Frontal cortex (tissue), 4 donors: ENCODE data around the gene GALNT11. TPM values are rescaled to one million over a fixed set of nuclear protein-coding genes. Genes with fewer than 3 reads are reported as not detected.
A peak's percentile ranks its signal among the peaks of the same experiment; 100 is the strongest.
"Not testable (repeated sequence)": the region's sequence is repeated elsewhere in the genome, so short reads cannot be mapped to it uniquely, and the experiment has no call there.

Experiments
- DNase-seq, 2 donors: peaks; one replicate each; pipeline ENCODE4 v3.0.0; 2012; ENCODE audit warnings: low spot score in 2 of 2
- FAIRE-seq: peaks from 2 replicates; lab custom pipeline; 2012; peaks lifted over from hg19 to GRCh38; lab: Jason Lieb, UNC
- total RNA-seq: library from RNA; depleted of rRNA; stranded (reverse); fragments of >200 nt; gene quantifications from one replicate; pipeline ENCODE4 v1.2.3, GENCODE V29; 2014
- donor health status: control.
- donor health status: control.
- donor health status: control.

GALNT11 gene
- total RNA-seq, result 61.6 TPM

DNA sequence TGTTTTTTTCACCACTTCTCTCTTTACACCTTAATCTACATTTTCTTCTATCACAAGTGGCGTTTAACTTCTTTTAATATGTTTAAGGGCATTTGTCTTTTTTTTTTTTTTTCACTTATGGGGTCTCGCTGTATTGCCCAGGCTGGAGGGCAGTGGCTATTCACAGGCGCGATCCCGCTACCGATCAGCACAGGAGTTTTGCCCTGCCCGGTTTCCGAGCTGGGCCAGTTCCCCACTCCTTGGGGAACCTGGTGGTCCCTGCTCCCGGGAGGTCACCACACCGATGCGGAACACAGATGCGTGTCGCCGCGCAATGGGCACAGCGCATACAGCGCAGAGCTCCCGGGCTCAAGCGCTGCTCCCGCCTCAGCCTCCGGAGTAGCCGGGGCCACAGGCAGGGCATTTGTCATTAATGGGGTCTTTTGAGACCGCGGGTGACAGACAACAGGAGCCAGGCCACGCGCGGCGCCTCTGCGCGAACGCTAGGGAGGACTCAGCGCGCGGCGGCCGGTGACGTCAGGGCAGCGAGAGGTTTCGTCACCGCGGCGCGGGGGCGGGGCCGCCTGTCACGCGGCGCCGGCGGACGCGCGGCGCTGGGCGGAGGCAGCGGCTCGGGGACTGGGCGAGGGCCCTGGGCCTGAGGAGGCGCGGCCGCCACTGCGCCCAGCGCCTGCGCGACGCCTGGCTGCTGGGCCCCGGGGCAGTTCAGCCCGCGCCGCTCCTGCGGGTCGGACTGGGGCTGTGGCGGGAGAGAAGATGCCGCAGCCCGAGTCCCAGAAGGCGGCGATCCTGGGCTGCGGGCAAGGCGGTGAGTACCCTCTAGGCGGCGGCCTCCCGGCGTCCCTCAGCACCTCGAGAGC is at the start of gene GALNT11:
Gene GALNT11 (plus strand): TSS at position 598 of the 860 bp plus-strand sequence. CDS start 68,554 bp downstream, outside the sequence.
- no peak for FAIRE-seq
- peak; percentile 91 to 96 for DNase-seq

DNA sequence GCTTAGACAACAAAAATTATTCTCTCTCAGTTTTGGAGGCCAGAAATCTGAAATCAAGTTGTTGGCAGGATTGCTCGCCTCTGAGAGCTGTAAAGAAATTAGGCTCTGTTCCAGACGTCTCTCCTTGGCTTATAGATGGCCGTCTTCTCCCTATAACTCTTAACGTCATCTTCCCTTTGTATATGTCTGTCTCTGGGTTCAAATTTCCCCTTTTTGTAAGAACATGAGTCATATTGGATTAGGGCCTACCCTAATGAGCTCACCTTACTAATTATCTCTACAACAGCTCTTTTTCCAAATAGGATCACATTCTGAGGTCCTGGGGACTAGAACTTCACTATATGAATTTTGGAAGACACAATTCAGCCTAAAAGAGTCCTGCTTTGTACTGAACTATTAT is 46.9 kb upstream of the GALNT11 start:
- DNase-seq (no peak), FAIRE-seq (no peak)

DNA sequence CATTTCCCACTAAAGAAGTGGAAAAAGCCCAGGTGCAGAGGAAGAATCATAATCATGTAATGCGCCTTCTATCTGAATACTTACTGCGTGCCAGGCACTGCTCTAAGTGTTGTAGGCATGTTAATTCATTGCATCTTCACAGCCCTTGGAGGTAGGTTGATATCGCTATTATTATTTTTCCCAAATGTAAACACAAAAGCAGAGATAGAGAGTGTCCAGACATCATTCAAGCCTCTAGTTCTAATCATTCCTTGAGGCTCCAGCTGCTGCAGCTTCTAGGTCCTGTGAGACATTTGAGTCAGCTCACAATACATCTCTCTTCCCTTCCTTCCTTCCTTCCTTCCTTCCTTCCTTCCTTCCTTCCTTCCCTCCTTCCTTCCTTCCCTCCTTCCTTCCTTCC is 44.3 kb upstream of the GALNT11 start:
- no peak for FAIRE-seq
- no peak for DNase-seq

DNA sequence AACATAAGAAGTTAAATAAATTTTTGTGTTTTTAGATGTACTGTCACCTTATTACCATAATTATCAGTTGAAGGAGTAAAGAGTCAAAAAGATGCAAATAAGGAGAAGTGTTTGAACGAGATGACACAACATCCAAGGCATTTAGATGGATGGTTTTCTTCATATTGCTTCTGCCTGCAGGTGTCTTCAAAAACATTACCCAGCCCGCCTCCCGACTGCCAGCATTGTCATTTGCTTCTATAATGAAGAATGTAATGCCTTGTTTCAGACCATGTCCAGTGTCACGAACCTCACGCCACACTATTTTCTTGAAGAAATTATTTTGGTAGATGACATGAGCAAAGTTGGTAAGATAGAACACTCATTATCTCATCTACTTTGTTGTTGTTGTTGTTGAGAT is 42.7 kb upstream of the GALNT11 start:
- DNase-seq (no peak), FAIRE-seq (no peak)

DNA sequence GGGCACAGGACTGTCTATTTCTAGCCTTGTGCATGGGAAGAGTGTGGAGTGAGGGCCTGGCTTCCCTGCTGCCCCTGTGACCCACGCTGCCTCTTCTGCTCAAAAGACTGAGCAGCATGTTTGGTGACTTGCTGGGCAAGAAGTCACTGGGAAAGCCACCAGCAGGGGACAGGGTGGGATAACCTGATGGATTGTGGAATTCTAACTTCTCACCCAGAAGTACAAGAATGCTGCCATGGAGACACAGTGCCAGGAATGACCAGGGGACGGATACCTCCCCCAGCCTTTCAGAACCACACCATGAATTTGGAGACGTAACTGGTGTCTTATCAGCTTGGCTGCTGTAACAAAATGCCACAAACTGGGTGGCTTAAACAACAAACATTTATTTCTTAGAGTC is 40.9 kb upstream of the GALNT11 start:
- FAIRE-seq (no peak), DNase-seq (no peak)

DNA sequence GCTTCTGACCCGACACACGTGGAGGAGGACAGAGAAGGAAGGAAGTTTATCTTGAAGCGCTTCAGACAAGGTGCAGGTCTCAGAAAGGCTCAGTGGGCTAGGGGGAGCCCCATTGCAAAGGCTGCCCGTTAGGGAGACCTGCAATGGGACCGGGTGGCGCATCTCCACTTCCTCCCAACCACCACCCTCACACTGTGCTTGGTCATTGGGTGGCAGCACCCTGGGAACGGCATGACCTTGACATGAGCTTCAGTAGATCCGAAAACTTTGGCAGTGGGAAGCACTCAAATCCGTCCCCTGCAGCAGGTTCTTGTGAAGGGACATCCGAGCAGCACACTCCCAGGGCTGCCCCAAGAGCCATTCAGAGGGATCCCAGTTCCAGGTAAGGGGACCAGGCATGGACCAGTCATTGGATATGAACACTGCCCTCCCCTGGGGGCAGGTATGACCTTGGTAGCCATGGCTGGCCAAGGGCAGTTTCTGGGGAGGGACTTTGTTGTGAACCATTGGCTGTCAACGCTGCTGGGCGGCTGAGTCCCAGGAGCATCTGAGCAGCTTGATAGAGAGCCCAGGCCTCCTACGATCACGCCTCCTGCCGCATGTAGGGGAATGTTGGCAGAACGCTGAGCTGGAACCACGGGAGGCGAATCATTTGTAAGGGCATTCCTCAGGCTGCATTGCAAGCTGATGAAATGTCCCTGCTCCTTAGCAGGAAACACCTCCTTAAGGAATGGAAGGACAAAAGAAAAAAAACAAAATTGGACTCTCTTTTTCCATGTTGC is 37.5 kb upstream of the GALNT11 start:
- FAIRE-seq (no peak), DNase-seq (no peak)

DNA sequence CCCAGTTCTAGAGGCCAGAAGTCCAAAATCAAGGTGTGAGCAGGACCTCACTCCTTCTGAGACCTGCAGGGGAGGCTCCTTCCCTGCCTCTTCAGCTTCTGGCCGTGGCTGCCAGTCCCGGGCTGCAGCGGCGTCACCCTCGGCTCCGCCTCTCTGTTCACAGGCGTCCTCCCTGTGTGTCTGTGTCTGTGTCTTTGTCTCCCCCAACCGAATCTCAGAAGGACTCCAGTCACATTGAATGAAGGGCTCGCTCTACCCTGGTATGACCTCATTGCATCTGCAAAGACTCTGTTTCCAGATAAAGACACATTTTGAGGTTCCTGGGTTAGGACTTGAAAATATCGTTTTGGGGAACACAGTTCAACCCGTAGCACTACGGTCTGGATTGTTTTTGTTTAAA is 33.1 kb upstream of the GALNT11 start:
- peak in 1 of 2 donors; percentile 20 for DNase-seq
- FAIRE-seq, result no peak

DNA sequence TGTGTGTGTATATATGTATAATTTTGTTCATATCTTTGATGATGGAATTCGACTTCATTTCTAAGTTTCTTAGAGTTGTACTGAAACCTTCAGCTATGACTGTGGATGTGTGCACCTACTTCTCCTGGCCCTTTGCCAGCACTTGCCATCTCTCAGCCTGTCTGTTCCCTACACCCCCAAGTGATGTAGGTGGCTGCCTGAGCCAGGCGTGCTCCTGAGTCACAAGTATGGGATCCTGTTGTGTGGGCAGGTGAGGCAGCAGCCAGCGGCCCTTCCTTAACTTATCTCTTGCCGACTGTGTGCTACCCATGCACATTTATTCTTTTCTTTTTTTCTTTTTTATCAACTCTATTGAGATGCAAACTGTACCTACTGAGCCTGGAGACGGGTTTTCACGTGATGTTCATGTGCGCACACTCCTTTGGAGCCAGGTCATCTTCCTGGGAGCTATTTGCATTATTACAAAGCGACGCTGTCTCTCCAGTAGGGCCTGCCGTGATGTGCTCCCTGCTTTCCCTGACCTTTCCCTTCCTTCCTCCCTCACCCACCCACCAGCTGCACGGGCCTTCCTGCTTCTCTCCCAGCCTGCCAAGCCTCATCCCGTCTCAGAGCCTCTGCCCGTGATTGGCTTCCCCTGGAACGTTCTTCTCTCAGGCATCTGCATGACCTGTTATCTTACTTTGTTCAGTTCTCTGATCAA is 31.3 kb upstream of the GALNT11 start:
- DNase-seq, result no peak
- no peak for FAIRE-seq

GRCh38 chr7:151999424-152000090 is 25.9 kb upstream of the GALNT11 start:
- no peak for FAIRE-seq
- DNase-seq, result no peak

DNA sequence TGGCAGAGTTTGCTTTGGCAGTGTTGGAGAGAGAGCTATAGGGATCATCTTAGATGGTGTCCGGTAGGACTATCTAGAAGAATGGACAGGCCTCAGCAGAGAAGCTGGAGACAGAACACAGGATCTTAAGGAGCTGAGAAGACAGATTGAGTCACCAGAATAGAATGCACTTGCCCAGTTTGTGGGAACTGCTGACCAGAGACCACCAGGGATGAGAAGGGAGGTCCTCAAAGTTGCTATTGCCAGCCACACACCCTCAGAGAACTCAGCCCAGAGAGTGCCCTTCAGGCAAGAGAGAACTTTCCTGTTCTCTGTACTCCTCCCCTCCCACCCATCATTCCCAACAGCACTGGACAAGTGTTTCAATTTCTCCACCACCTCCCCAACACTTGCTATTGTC is 25.3 kb upstream of the GALNT11 start:
- FAIRE-seq, result no peak
- no peak for DNase-seq

DNA sequence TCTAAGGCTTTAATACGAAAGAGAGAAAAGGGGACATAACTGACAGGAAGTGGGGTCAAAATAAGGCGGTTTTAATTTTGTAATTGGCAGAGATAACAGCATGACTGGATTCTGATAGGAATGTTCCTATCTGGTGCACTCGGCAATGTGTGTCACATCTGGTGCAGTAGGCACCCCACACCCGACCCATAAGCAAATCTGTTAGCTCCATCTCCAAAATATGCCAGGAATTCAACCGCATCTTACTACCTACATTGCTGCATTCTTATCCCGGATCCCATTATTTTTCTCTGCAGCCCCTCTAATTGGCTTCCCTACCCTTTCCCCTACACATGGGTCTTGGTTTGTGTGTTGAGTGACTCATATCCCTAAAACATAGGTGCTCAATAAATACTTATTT is 19.1 kb upstream of the GALNT11 start:
- FAIRE-seq, result no peak
- no peak for DNase-seq

DNA sequence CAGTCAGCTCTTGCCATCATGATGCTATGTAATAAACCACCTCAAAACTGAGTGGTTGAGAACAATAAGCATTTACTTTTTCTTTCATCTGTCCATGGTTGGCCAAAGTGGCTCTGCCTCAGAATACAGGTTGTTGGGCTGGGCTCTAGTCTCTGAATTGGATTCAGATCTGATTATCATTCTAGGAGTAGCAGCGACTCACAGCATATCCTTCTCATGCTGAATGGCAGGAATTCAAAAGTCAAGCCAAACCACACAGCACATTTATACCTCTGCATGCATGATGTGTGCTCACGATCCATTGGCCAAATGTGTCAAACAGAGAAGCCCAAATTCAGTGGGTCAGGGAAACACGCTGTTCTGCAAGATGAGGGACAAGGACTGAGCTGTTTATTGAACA is 13.6 kb upstream of the GALNT11 start:
- FAIRE-seq (no peak), DNase-seq (no peak)

- FAIRE-seq (no peak), DNase-seq (no peak)
Measured at GRCh38 chr7:152013230-152013629, 12.2 kb upstream of the GALNT11 start.

DNA sequence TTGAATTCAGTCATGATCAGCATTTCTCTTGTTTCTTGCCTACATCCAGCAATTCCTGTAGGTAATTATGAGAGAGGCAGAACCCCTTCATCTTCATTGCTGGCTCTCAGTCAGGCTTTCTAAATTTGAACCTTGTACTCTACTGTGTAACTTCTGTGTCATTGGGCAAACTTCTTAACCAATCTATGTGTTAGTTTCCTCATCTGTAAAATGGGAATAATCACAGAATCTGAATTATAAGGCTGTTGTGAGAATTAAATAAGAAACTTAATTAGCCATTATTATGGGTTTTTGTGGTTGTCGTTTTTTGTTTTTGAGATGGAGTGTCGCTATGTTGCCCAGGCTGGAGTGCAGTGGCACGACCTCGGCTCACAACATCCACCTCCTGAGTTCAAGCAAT is 11.5 kb upstream of the GALNT11 start:
- no peak for DNase-seq
- no peak for FAIRE-seq

- FAIRE-seq, result no peak
- DNase-seq, result no peak
Measured at GRCh38 chr7:152014722-152015121, 10.8 kb upstream of the GALNT11 start.

GRCh38 chr7:152015600-152015999 is 9.9 kb upstream of the GALNT11 start:
- FAIRE-seq (no peak), DNase-seq (no peak)

GRCh38 chr7:152016947-152017346 is 8.5 kb upstream of the GALNT11 start:
- FAIRE-seq, result no peak
- no peak for DNase-seq

DNA sequence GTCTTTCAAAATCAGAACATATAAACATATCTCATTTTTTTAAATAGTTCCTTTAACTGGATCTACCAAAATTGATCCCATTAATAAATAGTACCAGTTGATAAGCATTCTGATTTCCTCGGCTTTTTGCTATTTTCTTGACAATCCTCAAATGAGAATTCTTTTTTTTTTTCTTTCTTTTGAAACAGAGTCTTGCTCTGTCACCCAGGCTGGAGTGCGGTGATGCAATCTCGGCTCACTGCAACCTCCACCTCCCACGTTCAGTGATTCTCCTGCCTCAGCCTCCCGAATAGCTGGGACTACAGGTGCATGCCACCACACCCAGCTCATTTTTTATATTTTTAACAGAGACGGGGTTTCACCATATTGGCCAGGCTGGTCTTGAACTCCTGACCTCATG is 7.8 kb upstream of the GALNT11 start:
- FAIRE-seq, DNase-seq: not testable (repeated sequence)

DNA sequence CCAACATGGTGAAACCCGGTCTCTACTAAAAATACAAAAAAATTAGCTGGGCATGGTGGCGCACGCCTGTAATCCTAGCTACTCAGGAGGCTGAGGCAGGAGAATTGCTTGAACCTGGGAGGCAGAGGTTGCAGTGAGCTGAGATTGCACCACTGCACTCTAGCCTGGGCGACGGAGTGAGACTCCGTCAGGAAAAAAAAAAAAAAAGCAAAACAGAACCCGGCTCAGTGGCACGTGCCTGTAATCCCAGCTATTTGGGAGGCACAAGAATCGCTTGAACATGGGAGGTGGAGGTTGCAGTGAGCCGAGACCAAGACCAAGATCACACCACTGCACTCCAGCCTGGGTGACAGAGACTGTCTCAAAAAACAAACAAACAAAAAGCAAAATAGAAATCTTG is 3.7 kb upstream of the GALNT11 start:
- FAIRE-seq, result not testable (repeated sequence)

More for the DNA sequence above, 3.7 kb upstream of the GALNT11 start:
- DNase-seq, result not testable (repeated sequence)
